SU-DHL-6 (cell line): Measurements from ENCODE around the gene ANO2.

Source experiments
- H2AFZ ChIP-seq: fragments of 200-600 bp; sonication (generic); 2 replicates; pipeline ENCODE4 v1.6.1; 2014; ENCODE audit warnings: low read depth, mild to moderate bottlenecking, moderate library complexity, mixed read lengths, antibody characterized with exemption, low read length; ENCODE audit not compliant: severe bottlenecking
- H3F3A ChIP-seq: fragments of 200-600 bp; shearing (Covaris generic); 2 replicates; pipeline ENCODE4 v1.6.0; 2016; ENCODE audit warnings: antibody characterized with exemption, mild to moderate bottlenecking; ENCODE audit not compliant: insufficient read depth
- H3K27ac ChIP-seq: fragments of 200-600 bp; sonication (generic); 2 replicates; pipeline ENCODE4 v1.5.1; 2016; ENCODE audit warnings: low read depth, mild to moderate bottlenecking, low read length, moderate library complexity, mixed read lengths
- H3K27me3 ChIP-seq: fragments of 200-600 bp; sonication (generic), shearing (Covaris generic); 2 replicates; pipeline ENCODE4 v1.6.0; 2014; ENCODE audit warnings: mild to moderate bottlenecking, low read length
- H3K36me3 ChIP-seq: fragments of 200-600 bp; sonication (generic); 2 replicates; pipeline ENCODE4 v1.6.1; 2014; ENCODE audit warnings: mild to moderate bottlenecking, low read length, mixed read lengths
- H3K4me2 ChIP-seq: fragments of 300-600, 200-600 bp; shearing (Covaris generic), sonication (generic); 2 replicates; pipeline ENCODE4 v1.6.0; 2014; ENCODE audit warnings: low read length, low read depth, mild to moderate bottlenecking; ENCODE audit not compliant: poor library complexity, severe bottlenecking
- H3K4me3 ChIP-seq: fragments of 200-600 bp; sonication (generic); 2 replicates; pipeline ENCODE4 v1.5.1; 2014; ENCODE audit warnings: antibody characterized with exemption, low read length, mild to moderate bottlenecking, mixed read lengths; ENCODE audit not compliant: insufficient read depth, poor library complexity, severe bottlenecking
- H3K79me2 ChIP-seq: fragments of 200-600 bp; sonication (generic); 2 replicates; pipeline ENCODE4 v1.6.1; 2014; ENCODE audit warnings: mild to moderate bottlenecking, low read length, moderate library complexity; ENCODE audit not compliant: insufficient read depth
- H3K9ac ChIP-seq: fragments of 200-600 bp; sonication (generic); 2 replicates; pipeline ENCODE4 v1.7.0; 2014; ENCODE audit warnings: mild to moderate bottlenecking, low read length
- H3K9me2 ChIP-seq: fragments of 200-600 bp; sonication (generic); replicated peaks from 2 replicates; pipeline ENCODE4 v1.6.1; 2014; ENCODE audit warnings: low read length; ENCODE audit not compliant: insufficient read depth
- H3K9me3 ChIP-seq: fragments of 200-600 bp; sonication (generic); 2 replicates; pipeline ENCODE4 v1.6.1; 2014; ENCODE audit warnings: low read length, mixed read lengths; ENCODE audit not compliant: insufficient read depth
- H4K20me1 ChIP-seq: fragments of 200-600 bp; sonication (generic); 2 replicates; pipeline ENCODE4 v1.6.1; 2014; ENCODE audit warnings: low read depth, mild to moderate bottlenecking, antibody characterized with exemption, low read length, moderate library complexity, mixed read lengths
- CTCF ChIP-seq: fragments of 200-600 bp; sonication (generic); IDR thresholded peaks from one replicate; pipeline ENCODE4 v1.5.1; 2017; ENCODE audit warnings: antibody characterized with exemption, mild to moderate bottlenecking, low read length, moderate library complexity; ENCODE audit not compliant: insufficient read depth, poor library complexity, severe bottlenecking
- EZH2phosphoT487 ChIP-seq: fragments of 200-600 bp; sonication (generic), shearing (Covaris generic); conservative IDR thresholded peaks from 2 replicates; pipeline ENCODE4 v1.6.1; 2018; ENCODE audit warnings: mild to moderate bottlenecking, antibody characterized with exemption, low read length, moderate library complexity, mixed read lengths

The ANO2 gene

GRCh38 chr12:5956987-5957386, 11.9 kb upstream of the ANO2 start:
- H3F3A ChIP-seq = no peaks in the 10 kb centered on the region
- no peaks in the 10 kb centered on the region for H3K27me3 ChIP-seq
- H4K20me1 ChIP-seq = no peaks in the 10 kb centered on the region
- H3K79me2 ChIP-seq = no peaks in the 10 kb centered on the region
- no peaks in the 10 kb centered on the region for H3K9me3 ChIP-seq
- H2AFZ ChIP-seq = no peak overlapping the region
- no peak overlapping the region for H3K27ac ChIP-seq
- no peak overlapping the region for H3K4me3 ChIP-seq
- no peaks in the 10 kb centered on the region for H3K36me3 ChIP-seq
- H3K9me2 ChIP-seq = no peaks in the 10 kb centered on the region
- no peak overlapping the region for H3K4me2 ChIP-seq
- H3K9ac ChIP-seq = no peak overlapping the region
- TF ChIP-seq CTCF = no peak
- no peak for TF ChIP-seq EZH2phosphoT487

GRCh38 chr12:5954661-5955060, 9.6 kb upstream of the ANO2 start:
- Histone ChIP-seq H2AFZ (no peak overlapping the region), H3K27me3 (no peaks in the 10 kb centered on the region), H3K36me3 (no peaks in the 10 kb centered on the region), H3K9me2 (no peaks in the 10 kb centered on the region), H3K4me2 (no peak overlapping the region), H3K9me3 (no peaks in the 10 kb centered on the region), H3F3A (no peaks in the 10 kb centered on the region), H3K9ac (no peak overlapping the region), H4K20me1 (no peaks in the 10 kb centered on the region), H3K27ac (no peak overlapping the region), H3K79me2 (no peaks in the 10 kb centered on the region), H3K4me3 (no peak overlapping the region)
- no peak for TF ChIP-seq EZH2phosphoT487
- TF ChIP-seq CTCF = no peak

GRCh38 chr12:5953835-5954586, 9.0 kb upstream of the ANO2 start:
- Histone ChIP-seq H3K4me2 (no peak overlapping the region), H3K4me3 (no peak overlapping the region), H3K9me2 (no peaks in the 10 kb centered on the region), H3K79me2 (no peaks in the 10 kb centered on the region), H3K27ac (no peak overlapping the region), H2AFZ (no peak overlapping the region), H3F3A (no peaks in the 10 kb centered on the region), H3K36me3 (no peaks in the 10 kb centered on the region), H3K27me3 (no peaks in the 10 kb centered on the region), H3K9ac (no peak overlapping the region), H3K9me3 (no peaks in the 10 kb centered on the region), H4K20me1 (no peaks in the 10 kb centered on the region)
- no peak for TF ChIP-seq EZH2phosphoT487
- TF ChIP-seq CTCF = no peak
